K562 (cell line): Measurements from ENCODE around the gene MTMR12. TPM values are rescaled to one million over a fixed set of nuclear protein-coding genes. Genes with fewer than 3 reads are reported as not detected.

ENCODE experiments used
- ATAC-seq: fragments of 200-7000 bp; cut with Tn5 transposase; 3 replicates; pipeline ENCODE4 v1.9.1; 2020; ENCODE audit warnings: moderate library complexity
- BruUV-seq: library from RNA; stranded (reverse); fragments of 400-500 nt; replicated peaks from 2 replicates; lab custom pipeline; 2021; lab: Mats Ljungman, UMichigan
- CTCF ChIA-PET: fragments of 300-600 bp; formaldehyde crosslinking; extraction: SDS; loops from one replicate; lab custom pipeline; 2021; ENCODE audit warnings: low intra/inter-chr PET ratio; lab: Yijun Ruan, JAX
- POLR2A ChIA-PET: fragments of 300-600, 350-650 bp; sonication (Branson Sonifier 250); formaldehyde crosslinking; extraction: SDS; loops from one replicate; lab custom pipeline; 2021; ENCODE audit warnings: antibody characterized with exemption, inconsistent platforms; lab: Yijun Ruan, JAX
- DNase-seq, 4 experiments: peaks; one replicate each; pipeline versions ENCODE4 v3.0.0 to v3.0.0-alpha.2; 2011 to 2018; ENCODE audit warnings: low spot score in 3 of 4, mixed read lengths in 3 of 4; ENCODE audit errors: extremely low read depth in 1 of 4
- FAIRE-seq: peaks from 2 replicates; lab custom pipeline; 2011; peaks lifted over from hg19 to GRCh38; lab: Jason Lieb, UNC
- H2AFZ ChIP-seq: 2 replicates; pipeline ENCODE4 v1.6.0; 2011; ENCODE audit warnings: low read depth, low read length, control low read depth, inconsistent platforms
- H3K27ac ChIP-seq: fragments of 200-600 bp; 3 replicates; pipeline ENCODE4 v1.8.0; 2011; ENCODE audit warnings: low read depth, mild to moderate bottlenecking, control low read depth, inconsistent platforms, low read length, moderate library complexity, mixed read lengths; ENCODE audit errors: extremely low read depth
- H3K27me3 ChIP-seq, 2 experiments: fragments of 300-600 bp in 1 of 2; 2 replicates in 1 of 2; 3 replicates in 1 of 2; pipeline versions ENCODE4 v1.6.0 to v1.8.0; 2011; ENCODE audit warnings: inconsistent platforms in 2 of 2, low read length in 2 of 2, mild to moderate bottlenecking in 1 of 2, mixed read lengths in 1 of 2, moderate library complexity in 1 of 2; ENCODE audit not compliant: control insufficient read depth in 2 of 2, insufficient read depth in 2 of 2
- H3K36me3 ChIP-seq: fragments of 300-600 bp; 3 replicates; pipeline ENCODE4 v1.8.0; 2011; ENCODE audit warnings: mild to moderate bottlenecking, low read length, inconsistent platforms; ENCODE audit not compliant: control insufficient read depth, insufficient read depth
- H3K4me1 ChIP-seq, 2 experiments: fragments of 200-600 bp in 1 of 2; replicated peaks in 1 of 2; 2 replicates in 1 of 2; 3 replicates in 1 of 2; pipeline versions ENCODE4 v1.5.1 to v1.8.0; 2011; ENCODE audit warnings: inconsistent platforms in 2 of 2, low read length in 2 of 2, mild to moderate bottlenecking in 1 of 2, mixed read lengths in 1 of 2, moderate library complexity in 1 of 2; ENCODE audit not compliant: control insufficient read depth in 2 of 2, insufficient read depth in 2 of 2
- H3K4me2 ChIP-seq: 2 replicates; pipeline ENCODE4 v1.6.1; 2011; ENCODE audit warnings: low read length, control low read depth, inconsistent platforms, mixed read lengths; ENCODE audit not compliant: insufficient read depth
- H3K4me3 ChIP-seq: fragments of 200-600 bp; sonication (generic), shearing (Covaris generic); 2 replicates; pipeline ENCODE4 v1.5.1; 2016; ENCODE audit warnings: control low read depth, inconsistent platforms
- H3K79me2 ChIP-seq: fragments of 200-600 bp; 3 replicates; pipeline ENCODE4 v1.8.0; 2011; ENCODE audit warnings: low read length, inconsistent platforms; ENCODE audit not compliant: control insufficient read depth, insufficient read depth
- H3K9ac ChIP-seq, 2 experiments: 2 replicates each; pipeline versions ENCODE4 v1.6.0 to v1.6.1; 2011; ENCODE audit warnings: low read depth in 2 of 2, low read length in 2 of 2, control low read depth in 1 of 2, inconsistent platforms in 1 of 2, mild to moderate bottlenecking in 1 of 2, mixed read lengths in 1 of 2; ENCODE audit not compliant: insufficient read depth in 1 of 2
- H3K9me1 ChIP-seq: one replicate; pipeline ENCODE4 v1.6.0; 2011; ENCODE audit warnings: inconsistent platforms, mild to moderate bottlenecking, low read length, moderate library complexity; ENCODE audit not compliant: control insufficient read depth, insufficient read depth
- H3K9me3 ChIP-seq: replicated peaks from 2 replicates; pipeline ENCODE4 v1.5.1; 2011; ENCODE audit warnings: low read depth, low read length, inconsistent platforms; ENCODE audit not compliant: control insufficient read depth, insufficient read depth
- H4K20me1 ChIP-seq: replicated peaks from 2 replicates; pipeline ENCODE4 v1.6.1; 2011; ENCODE audit warnings: low read length, inconsistent platforms, mixed read lengths; ENCODE audit not compliant: control insufficient read depth, insufficient read depth
- CEBPB ChIP-seq: fragments of 450-650 bp; IDR thresholded peaks from 2 replicates; pipeline ENCODE4 v1.6.1; 2016; ENCODE audit warnings: missing genetic modification characterization, missing compliant biosample characterization
- CEBPG ChIP-seq, 3 experiments: fragments of 200-800 bp in 1 of 3; sonication (Bioruptor generic) in 1 of 3; sonication (generic) in 1 of 3; formaldehyde crosslinking in 1 of 3; IDR thresholded peaks in 2 of 3; conservative IDR thresholded peaks in 1 of 3; 2 replicates each; pipeline versions ENCODE4 v1.6.1 to v1.8.0; 2016 to 2022; ENCODE audit warnings: missing compliant biosample characterization in 2 of 3, missing genetic modification characterization in 2 of 3, mild to moderate bottlenecking in 1 of 3, missing genetic modification reagents in 1 of 3
- FOXP1 ChIP-seq: sonication (generic); formaldehyde crosslinking; IDR thresholded peaks from 2 replicates; pipeline ENCODE4 v1.8.0; 2022; ENCODE audit warnings: mild to moderate bottlenecking, missing genetic modification reagents
- GTF2E2 ChIP-seq: fragments of 200-800 bp; sonication (Bioruptor generic); IDR thresholded peaks from 2 replicates; pipeline ENCODE4 v1.6.1; 2016; ENCODE audit warnings: missing genetic modification characterization, missing compliant biosample characterization
- KLF1 ChIP-seq: fragments of 450-650 bp; IDR thresholded peaks from 2 replicates; pipeline ENCODE4 v1.6.1; 2016; ENCODE audit warnings: missing genetic modification characterization, missing compliant biosample characterization
- NFYB ChIP-seq: IDR thresholded peaks from 2 replicates; pipeline ENCODE4 v1.6.1; 2011; ENCODE audit warnings: mild to moderate bottlenecking, moderate library complexity; ENCODE audit not compliant: insufficient read length; ENCODE audit errors: extremely low read depth
- WGBS: fragments of 100-300 bp; shearing (Covaris generic); methylation state at CpG from one replicate; pipeline ENCODE4 v1.1.6; 2016; ENCODE audit warnings: low coverage, mixed read lengths; ENCODE audit not compliant: insufficient coverage; ENCODE audit errors: missing lambda C conversion rate; 5-methylcytosine and 5-hydroxymethylcytosine counted together
- in situ Hi-C: fragments of 300-500 bp; cut with MboI; formaldehyde crosslinking; loops from 4 replicates; pipeline ENCODE4 v1.15.0; 2018; ENCODE audit warnings: inconsistent platforms, mixed read lengths
- intact Hi-C: fragments of 100-400 bp; cut with micrococcal nuclease; formaldehyde crosslinking; loops from 2 replicates; pipeline ENCODE4 v1.14.2; 2022
- polyA plus RNA-seq, 8 experiments: library from polyadenylated mRNA; depleted of rRNA in 4 of 8; stranded (reverse) in 5 of 8; unstranded in 3 of 8; fragments of >200 nt; fragmentation: Nextera tagmentation in 2 of 8; fragmentation: Illumina TruSeq in 1 of 8; extraction: Ambion mirVana in 2 of 8; extraction: Trizol in 1 of 8; gene quantifications; 2 replicates each; pipeline versions ENCODE4 v1.2.1 to v1.2.3, GENCODE V29; 2011 to 2014; ENCODE audit warnings: inconsistent platforms in 1 of 8, missing spikeins in 1 of 8
- total RNA-seq, 7 experiments: library from RNA; depleted of rRNA in 6 of 7; stranded (reverse); fragments of >200 nt in 6 of 7; fragmentation: Illumina TruSeq in 2 of 7; extraction: Trizol in 2 of 7; gene quantifications; 2 replicates each; pipeline versions ENCODE4 v1.2.1 to v1.2.3, GENCODE V29; 2011 to 2021; ENCODE audit warnings: low replicate concordance in 1 of 7
- TF ChIP-seq, protein P1 (sequence below): fragments of 450-650 bp; IDR thresholded peaks from one replicate; pipeline ENCODE4 v1.6.1; 2018; ENCODE audit warnings: mild to moderate bottlenecking, moderate library complexity; ENCODE audit not compliant: partially characterized antibody
- TF ChIP-seq, protein P2 (sequence below): fragments of 250-450 bp; sonication (Bioruptor Pico); IDR thresholded peaks from 2 replicates; pipeline ENCODE4 v1.9.0; 2021; ENCODE audit warnings: mild to moderate bottlenecking

MTMR12 gene
- total and polyA plus RNA-seq, 9 of the 15 experiments (the other 6 are each of a cell fraction or from before 2014, with no cell fraction given), result 4.0 to 28.7 (median 17.1) TPM

DNA sequence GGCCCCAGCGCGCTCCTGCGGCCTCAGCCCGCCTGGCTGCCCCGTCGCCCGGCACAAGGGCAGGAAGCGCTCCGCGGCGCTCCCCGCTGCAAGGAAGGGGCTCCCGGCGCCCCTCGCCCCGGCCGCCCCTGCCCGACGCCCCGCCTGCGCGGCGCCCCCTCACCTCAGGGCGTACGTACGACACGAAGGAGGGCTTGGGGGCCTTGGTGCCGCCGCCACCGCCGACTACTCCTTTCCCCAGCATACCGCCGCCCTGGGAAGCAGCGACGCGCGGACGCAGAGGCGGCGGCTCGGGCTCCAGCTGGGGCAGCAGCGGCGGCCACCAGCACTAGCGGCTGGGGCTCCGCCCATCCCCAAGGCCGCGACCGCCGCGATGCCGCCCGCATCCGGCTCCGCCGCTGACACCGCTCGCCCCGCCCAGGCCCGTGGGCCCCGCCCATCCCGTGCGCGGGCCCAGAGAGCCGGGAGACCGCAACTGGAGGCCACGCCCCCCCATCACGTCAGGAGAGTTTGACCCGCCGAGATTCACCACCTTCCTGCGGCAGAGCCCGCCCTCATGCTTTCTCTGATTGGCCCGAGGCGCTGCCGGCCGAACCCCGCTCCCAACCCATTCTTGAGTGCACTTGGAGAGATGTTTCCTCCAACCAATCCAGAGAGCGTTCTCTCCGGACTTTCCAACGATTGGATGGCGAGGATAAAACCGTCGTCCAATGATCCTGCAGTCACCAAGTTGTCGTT lies at the start of gene MTMR12 (continued):
- TF ChIP-seq, protein P1, sequence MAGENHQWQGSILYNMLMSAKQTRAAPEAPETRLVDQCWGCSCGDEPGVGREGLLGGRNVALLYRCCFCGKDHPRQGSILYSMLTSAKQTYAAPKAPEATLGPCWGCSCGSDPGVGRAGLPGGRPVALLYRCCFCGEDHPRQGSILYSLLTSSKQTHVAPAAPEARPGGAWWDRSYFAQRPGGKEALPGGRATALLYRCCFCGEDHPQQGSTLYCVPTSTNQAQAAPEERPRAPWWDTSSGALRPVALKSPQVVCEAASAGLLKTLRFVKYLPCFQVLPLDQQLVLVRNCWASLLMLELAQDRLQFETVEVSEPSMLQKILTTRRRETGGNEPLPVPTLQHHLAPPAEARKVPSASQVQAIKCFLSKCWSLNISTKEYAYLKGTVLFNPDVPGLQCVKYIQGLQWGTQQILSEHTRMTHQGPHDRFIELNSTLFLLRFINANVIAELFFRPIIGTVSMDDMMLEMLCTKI, result no peak
- TF ChIP-seq KLF1 (tag) (peak; percentile 83), GTF2E2 (tag) (no peak), NFYB (peak; percentile 97)

GRCh38 chr5:32362527-32362926 lies 49.8 kb upstream of the MTMR12 start:
- H3K4me3 ChIP-seq, result no peak overlapping the region
- in situ Hi-C loops (no loop called here), intact Hi-C loops (no loop called here)
- DNase-seq, result no peak
- H3K79me2 ChIP-seq, result no peaks in the 10 kb centered on the region
- no peak overlapping the region for H3K27ac ChIP-seq
- no peak for TF ChIP-seq CEBPG (CRISPR knock-in tag; IDR thresholded peaks at IDR 0.05)
- peak in 1 of 2 experiments; percentile 60; a peak in 2 of 4 replicates for TF ChIP-seq CEBPG (tag; conservative IDR thresholded peaks at IDR 0.05 in 1 of 2, IDR thresholded peaks at IDR 0.05 in 1 of 2)
- TF ChIP-seq, protein P2, sequence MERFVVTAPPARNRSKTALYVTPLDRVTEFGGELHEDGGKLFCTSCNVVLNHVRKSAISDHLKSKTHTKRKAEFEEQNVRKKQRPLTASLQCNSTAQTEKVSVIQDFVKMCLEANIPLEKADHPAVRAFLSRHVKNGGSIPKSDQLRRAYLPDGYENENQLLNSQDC (CRISPR knock-in tag), result no peak
- TF ChIP-seq CEBPB, result peak; percentile 45; the same call in 1 of the 2 replicates
- TF ChIP-seq FOXP1 (CRISPR knock-in tag), result no peak
- H3K9ac ChIP-seq, result no peak overlapping the region
- ATAC-seq, result no peak
- no peaks in the 10 kb centered on the region for H4K20me1 ChIP-seq
- BruUV-seq, result TSS peak; percentile 8
- no peak for FAIRE-seq
- POLR2A ChIA-PET, result no interaction called here
- 76% methylated on average over 4 of the region's 4 CpGs for WGBS
- H3K4me1 ChIP-seq, result no peaks in the 10 kb centered on the region
- peaks cover 57% of the 10 kb centered on the region for H3K36me3 ChIP-seq
- no peak overlapping the region for H2AFZ ChIP-seq
- H3K9me1 ChIP-seq, result no peaks in the 10 kb centered on the region
- no peaks in the 10 kb centered on the region for H3K9me3 ChIP-seq
- no peak overlapping the region for H3K4me2 ChIP-seq
- CTCF ChIA-PET, result no interaction called here
- no peaks in the 10 kb centered on the region for H3K27me3 ChIP-seq
